GM12873 (cell line): ENCODE data around the gene CASK.

Experiments
- TF ChIP-seq, protein P1 (sequence below): IDR thresholded peaks from 2 replicates; pipeline ENCODE4 v1.5.1; 2012; ENCODE audit warnings: low read depth, mild to moderate bottlenecking, moderate library complexity, low read length, control low read depth; ENCODE audit not compliant: insufficient read depth; ENCODE audit errors: missing control alignments

Gene CASK

GRCh38 chrX:41923978-41924683, 777 bp upstream of the CASK start:
- TF ChIP-seq, protein P1, sequence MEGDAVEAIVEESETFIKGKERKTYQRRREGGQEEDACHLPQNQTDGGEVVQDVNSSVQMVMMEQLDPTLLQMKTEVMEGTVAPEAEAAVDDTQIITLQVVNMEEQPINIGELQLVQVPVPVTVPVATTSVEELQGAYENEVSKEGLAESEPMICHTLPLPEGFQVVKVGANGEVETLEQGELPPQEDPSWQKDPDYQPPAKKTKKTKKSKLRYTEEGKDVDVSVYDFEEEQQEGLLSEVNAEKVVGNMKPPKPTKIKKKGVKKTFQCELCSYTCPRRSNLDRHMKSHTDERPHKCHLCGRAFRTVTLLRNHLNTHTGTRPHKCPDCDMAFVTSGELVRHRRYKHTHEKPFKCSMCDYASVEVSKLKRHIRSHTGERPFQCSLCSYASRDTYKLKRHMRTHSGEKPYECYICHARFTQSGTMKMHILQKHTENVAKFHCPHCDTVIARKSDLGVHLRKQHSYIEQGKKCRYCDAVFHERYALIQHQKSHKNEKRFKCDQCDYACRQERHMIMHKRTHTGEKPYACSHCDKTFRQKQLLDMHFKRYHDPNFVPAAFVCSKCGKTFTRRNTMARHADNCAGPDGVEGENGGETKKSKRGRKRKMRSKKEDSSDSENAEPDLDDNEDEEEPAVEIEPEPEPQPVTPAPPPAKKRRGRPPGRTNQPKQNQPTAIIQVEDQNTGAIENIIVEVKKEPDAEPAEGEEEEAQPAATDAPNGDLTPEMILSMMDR, result no peak

DNA sequence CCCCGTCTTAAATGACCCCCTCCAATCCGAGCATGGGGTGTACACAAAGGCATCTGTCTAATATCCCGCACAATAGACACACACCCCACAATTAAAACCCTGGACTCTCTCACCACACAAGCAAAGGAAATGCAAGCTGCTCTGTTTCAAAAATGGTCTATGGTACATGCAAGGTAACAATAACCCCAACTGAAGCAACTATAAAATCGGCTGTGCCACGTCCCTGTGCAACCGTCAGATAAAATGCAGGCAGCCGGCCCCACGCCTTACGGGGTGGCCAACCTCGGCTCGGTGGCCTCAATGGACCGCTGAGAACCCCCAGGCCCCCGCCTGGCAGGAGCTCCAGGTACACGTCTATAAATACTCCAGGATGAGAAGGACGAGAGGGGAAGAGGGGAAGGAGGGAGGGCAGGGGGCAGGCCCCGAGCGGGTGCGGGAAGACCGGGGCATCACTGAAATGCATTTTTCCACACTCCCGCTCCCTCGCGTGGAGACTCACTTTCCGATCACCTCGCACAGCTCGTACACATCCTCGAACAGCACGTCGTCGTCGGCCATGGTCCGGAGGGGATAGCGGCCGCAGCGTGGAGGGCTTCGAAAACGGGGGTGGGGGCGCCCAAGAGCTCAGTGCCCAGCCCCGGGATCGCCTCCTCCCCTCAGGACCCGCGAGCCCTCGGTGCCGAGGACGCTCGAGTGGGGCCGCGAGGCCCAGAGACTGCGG, 763 bp downstream of the CASK start:
- TF ChIP-seq, protein P1, result no peak

DNA sequence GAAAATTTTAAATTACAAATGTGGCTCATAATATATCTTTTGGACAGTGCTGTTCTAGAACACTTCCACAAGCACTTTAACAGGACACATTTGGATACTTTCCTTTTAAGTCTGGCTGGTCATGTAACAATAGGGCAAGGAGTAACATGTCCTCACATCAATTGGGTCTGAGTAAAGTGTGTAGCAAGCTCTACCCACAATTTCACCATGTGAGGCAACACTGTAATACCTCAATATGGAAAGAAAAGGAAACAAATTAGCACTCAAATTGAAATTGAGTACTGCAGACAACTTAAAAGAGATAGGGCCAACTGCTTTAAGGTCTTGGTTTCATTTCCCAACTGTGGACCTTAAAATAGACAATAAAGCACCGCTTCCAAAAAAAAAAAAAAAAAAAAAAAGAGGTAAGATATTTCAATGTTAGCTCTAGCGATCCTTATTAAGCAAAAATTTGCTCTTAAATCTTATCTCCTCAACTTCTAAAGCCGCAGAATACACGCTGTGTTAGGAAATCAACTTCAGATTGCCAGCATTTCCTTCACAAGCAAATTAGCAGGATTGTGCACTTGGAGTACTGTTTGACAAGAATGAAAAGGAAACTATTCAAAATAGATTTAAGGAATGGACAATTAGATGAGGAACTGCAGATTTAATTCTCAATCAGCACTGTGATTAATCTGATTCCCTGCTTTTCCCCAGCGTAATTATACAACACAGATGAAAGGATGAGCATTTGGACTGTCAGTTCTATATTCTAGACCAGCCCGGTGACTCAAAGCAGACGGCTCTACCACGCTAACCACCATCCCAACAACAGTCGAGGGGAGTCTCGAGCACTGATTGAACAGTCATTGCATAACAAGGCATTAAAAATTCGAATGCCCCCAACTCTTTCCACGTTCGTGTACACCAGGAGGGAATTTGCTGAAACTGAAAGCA, 1.6 kb downstream of the CASK start:
- TF ChIP-seq, protein P1, result no peak

DNA sequence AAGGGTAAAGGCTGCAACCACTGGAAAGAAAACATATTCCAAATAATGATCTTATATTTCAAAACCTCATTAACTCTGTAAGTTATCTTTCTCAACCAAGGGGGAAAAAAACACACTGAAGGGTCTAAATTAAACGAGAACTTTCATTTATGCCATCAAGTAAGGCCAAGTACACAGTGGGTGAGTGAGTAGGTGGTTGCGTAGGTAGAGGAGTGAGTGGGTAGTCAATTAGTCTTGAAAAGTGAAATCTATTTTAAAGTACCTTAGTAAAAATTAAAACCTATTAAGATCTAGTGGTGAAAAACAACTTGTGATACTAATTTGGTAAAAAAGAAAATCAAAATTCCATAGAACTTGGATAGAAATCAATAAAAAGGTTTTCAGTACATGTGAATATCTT, 3.5 kb downstream of the CASK start:
- TF ChIP-seq, protein P1, result no peak

GRCh38 chrX:41917517-41917916, 5.8 kb downstream of the CASK start:
- TF ChIP-seq, protein P1, result no peak

GRCh38 chrX:41913476-41913875, 9.9 kb downstream of the CASK start:
- TF ChIP-seq, protein P1, result no peak

GRCh38 chrX:41912923-41913322, 10.4 kb downstream of the CASK start:
- TF ChIP-seq, protein P1, result no peak
